ENCODE data around the gene SLC38A3. TPM values are rescaled to one million over a fixed set of nuclear protein-coding genes. Genes with fewer than 3 reads are reported as not detected.

SLC38A3 gene
- total and polyA plus RNA-seq, 2 of the 8 experiments (the other 6 are each of a cell fraction or from before 2014, with no cell fraction given), result 1.2 to 3.7 TPM

DNA sequence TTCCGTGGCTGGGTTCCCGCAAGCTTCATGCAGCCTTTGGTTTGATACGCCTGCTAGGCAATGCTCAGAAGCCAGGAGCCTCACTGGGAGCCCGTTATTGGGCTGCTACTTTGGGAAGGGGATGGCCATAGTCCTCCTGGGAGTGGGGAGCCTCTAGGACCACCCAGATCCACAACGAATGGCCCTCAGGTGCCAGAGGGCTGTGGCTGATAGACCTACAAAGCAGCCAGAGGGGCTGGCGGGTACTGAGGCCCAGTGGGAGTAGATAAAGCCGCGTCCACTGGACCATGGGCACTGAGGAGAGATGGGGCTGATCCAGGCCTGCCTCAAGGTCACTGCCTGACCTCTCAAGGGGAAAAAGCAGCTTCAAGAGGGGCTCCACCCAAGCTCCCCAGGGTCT lies 12.9 kb upstream of the SLC38A3 start:
- H4K20me1 ChIP-seq (replicated peaks in 1 of 2; ENCODE audit: control insufficient read depth in 1 of 2, insufficient read depth in 2 of 2, low read length in 2 of 2), result peaks cover 0 to 5% of the 10 kb centered on the region in 2 experiments
- H3K14ac ChIP-seq (ENCODE audit: insufficient read length), result no peak overlapping the region
- H3K27ac ChIP-seq (ENCODE audit: low read depth, low read length), result no peak overlapping the region
- H3K79me2 ChIP-seq (ENCODE audit: control insufficient read depth in 1 of 2, insufficient read depth in 2 of 2, low read length in 2 of 2), result no peaks in the 10 kb centered on the region
- POLR2A ChIA-PET (ENCODE audit: partially characterized antibody), result interaction anchor here (0.5 to 11.9 kb wide), 8 partner anchors 10 to 141 kb away, joined by 3 to 128 read pairs (median 6); no protein-coding TSS in a partner anchor
- H2AFZ ChIP-seq (ENCODE audit: low read length), result no peak overlapping the region
- H3K56ac ChIP-seq (replicated peaks; ENCODE audit: insufficient read length, low read depth, low read length), result no peak overlapping the region
- H3K79me1 ChIP-seq (ENCODE audit: low read depth, low read length), result no peaks in the 10 kb centered on the region
- H2BK20ac ChIP-seq (ENCODE audit: low read length), result no peak overlapping the region
- DNase-seq (ENCODE audit: low read depth in 1 of 2, low spot score in 2 of 2), result no peak
- H3K4me1 ChIP-seq (replicated peaks in 1 of 4; ENCODE audit: control insufficient read depth in 3 of 4, insufficient read depth in 4 of 4, low read length in 3 of 4), result peaks cover 0 to 14% (median 7%) of the 10 kb centered on the region in 4 experiments; a peak in 5 of 7 replicates
- H3K27me3 ChIP-seq (replicated peaks in 1 of 4; ENCODE audit: control insufficient read depth in 3 of 4, extremely low read depth in 1 of 4, insufficient read depth in 3 of 4, low read length in 3 of 4), result peaks cover 0 to 12% (median 4%) of the 10 kb centered on the region in 4 experiments; a peak in 3 of 7 replicates
- H3K36me3 ChIP-seq (ENCODE audit: control insufficient read depth in 2 of 4, insufficient read depth in 4 of 4, low read length in 3 of 4), result peaks cover 0 to 5% (median 2%) of the 10 kb centered on the region in 4 experiments; a peak in 4 of 8 replicates
- no peak overlapping the region for H3K23ac ChIP-seq (ENCODE audit: insufficient read length)
- no peak overlapping the region for H3K18ac ChIP-seq (ENCODE audit: extremely low read depth, low read length)
- TF ChIP-seq CHD2 (IDR thresholded peaks at IDR 0.05; ENCODE audit: low read length), result no peak
- TF ChIP-seq ZNF274 (IDR thresholded peaks at IDR 0.05; ENCODE audit: borderline replicate concordance, extremely low read depth, low read length), result no peak
- TF ChIP-seq JUND (IDR thresholded peaks at IDR 0.05; ENCODE audit: low read length), result no peak
- TF ChIP-seq RXRA (IDR thresholded peaks at IDR 0.05; ENCODE audit: insufficient read depth, low read depth, low read length), result no peak
- no peak for TF ChIP-seq CEBPB (IDR thresholded peaks at IDR 0.05; ENCODE audit: low read depth, low read length)
- no peak for TF ChIP-seq TAF7 (optimal IDR thresholded peaks at IDR 0.05; ENCODE audit: borderline replicate concordance, low read depth, low read length)
- no peak for TF ChIP-seq NANOG (IDR thresholded peaks at IDR 0.05; ENCODE audit: insufficient read depth, low read depth, low read length, poor library complexity, severe bottlenecking)
- no peak for TF ChIP-seq SIX5 (IDR thresholded peaks at IDR 0.05; ENCODE audit: low read depth, low read length)
- TF ChIP-seq, protein P1, sequence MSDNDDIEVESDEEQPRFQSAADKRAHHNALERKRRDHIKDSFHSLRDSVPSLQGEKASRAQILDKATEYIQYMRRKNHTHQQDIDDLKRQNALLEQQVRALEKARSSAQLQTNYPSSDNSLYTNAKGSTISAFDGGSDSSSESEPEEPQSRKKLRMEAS (IDR thresholded peaks at IDR 0.05), result no peak
- TF ChIP-seq RNF2 (IDR thresholded peaks at IDR 0.05; ENCODE audit: borderline replicate concordance, low read depth, low read length, missing control alignments, poor library complexity, severe bottlenecking), result no peak
- no peak for TF ChIP-seq POU5F1 (IDR thresholded peaks at IDR 0.05; ENCODE audit: low read depth, low read length)
- no peak overlapping the region for H3K4me2 ChIP-seq (ENCODE audit: insufficient read depth in 1 of 2, low read depth in 2 of 2, low read length in 2 of 2)
- no peaks in the 10 kb centered on the region for H3K9me3 ChIP-seq (ENCODE audit: insufficient read depth in 2 of 2, low read depth in 1 of 2, low read length in 1 of 2)
- no peak for FAIRE-seq
- H4K8ac ChIP-seq (ENCODE audit: extremely low read depth, insufficient read depth, low read length), result no peak overlapping the region
- peak overlapping the region; percentile 88 for H2BK15ac ChIP-seq (ENCODE audit: low read length)
- no peak overlapping the region for H3K4ac ChIP-seq (replicated peaks; ENCODE audit: insufficient read length, low read depth, low read length)
- H3K4me3 ChIP-seq (ENCODE audit: extremely low read depth in 1 of 4, insufficient read depth in 2 of 4, low read depth in 3 of 4, low read length in 4 of 4), result no peak overlapping the region
- H2BK5ac ChIP-seq (ENCODE audit: low read depth, low read length), result no peak overlapping the region
- peaks cover 2% of the 10 kb centered on the region; the same call in 1 of the 2 replicates for H3K23me2 ChIP-seq (ENCODE audit: low read depth, low read length)
- WGBS, 2 experiments (ENCODE audit: extremely low coverage in 1 of 2, insufficient coverage in 1 of 2, insufficient read length in 1 of 2, insufficient replicate concordance in 2 of 2, low coverage in 1 of 2, low lambda C conversion rate in 2 of 2, missing lambda C conversion rate in 1 of 2), result 79% methylated on average over 8 of the region's 8 CpGs; no CpG with 5 or more reads in 1 of the 2 experiments
- H2BK120ac ChIP-seq (replicated peaks; ENCODE audit: low read depth, low read length), result no peak overlapping the region
- H3K9ac ChIP-seq (replicated peaks in 1 of 4; ENCODE audit: extremely low read depth in 1 of 4, low read depth in 3 of 4, low read length in 3 of 4), result no peak overlapping the region
- no peak overlapping the region for H4K91ac ChIP-seq (replicated peaks; ENCODE audit: insufficient read length, low read length)
- no peak overlapping the region for H4K5ac ChIP-seq (ENCODE audit: insufficient read length, low read depth, low read length)
- CTCF ChIA-PET (ENCODE audit: partially characterized antibody), result interaction anchor here (0.6 to 19.7 kb wide), 26 partner anchors 17 to 401 kb away, joined by 3 to 1138 read pairs (median 6); partner anchors contain the start of genes GNAI2, HYAL2, SEMA3B and SLC38A3
- H2BK12ac ChIP-seq (ENCODE audit: low read depth, low read length), result peak overlapping the region; percentile 60; the same call in 1 of the 2 replicates
- H2AK5ac ChIP-seq (ENCODE audit: low read depth, low read length), result no peak overlapping the region

Data from H1 (cell line).